ENCODE results near the gene DAO. TPM values are rescaled to one million over a fixed set of nuclear protein-coding genes. Genes with fewer than 3 reads are reported as not detected.

DAO gene
- total and polyA plus RNA-seq, 2 of the 4 experiments (the other 2 are of a cell fraction) = not detected

DNA sequence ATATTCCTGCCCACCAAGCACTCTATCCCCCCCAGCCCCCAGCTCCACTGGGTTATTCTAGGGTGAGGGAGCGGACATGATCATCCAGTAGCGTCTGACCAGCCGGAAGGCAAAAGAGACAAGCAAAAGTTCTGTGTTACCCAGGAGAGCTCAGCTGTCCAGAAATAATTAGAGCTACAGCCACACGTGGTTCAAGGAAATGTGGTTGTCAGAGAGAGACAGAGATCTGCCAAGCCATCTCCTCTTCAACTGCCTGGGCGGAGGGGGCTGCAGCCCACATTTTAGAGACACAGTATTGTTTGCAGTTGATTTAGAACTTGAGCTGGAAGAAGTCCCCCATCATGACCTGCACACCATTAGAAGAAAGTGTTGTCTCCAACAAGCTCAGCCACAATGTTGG is 30.4 kb downstream of the DAO start:
- Histone ChIP-seq H2BK5ac (ENCODE audit: low read depth, low read length, poor library complexity, severe bottlenecking) (no peak overlapping the region), H3K18ac (ENCODE audit: low read depth, low read length) (no peak overlapping the region), H3K27me3 (ENCODE audit: control insufficient read depth, insufficient read depth, low read length) (peaks cover 4% of the 10 kb centered on the region), H3K9me1 (ENCODE audit: insufficient read depth, low read length) (peaks cover 6% of the 10 kb centered on the region; the same call in 1 of the 2 replicates), H2AFZ (replicated peaks; ENCODE audit: low read length, poor library complexity) (no peak overlapping the region), H2BK120ac (ENCODE audit: low read depth, low read length) (no peak overlapping the region), H3K79me1 (ENCODE audit: low read depth in 1 of 2, low read length in 2 of 2) (no peaks in the 10 kb centered on the region), H3K27ac (ENCODE audit: insufficient read depth, low read length) (no peak overlapping the region), H3K4ac (ENCODE audit: low read depth, low read length) (no peak overlapping the region), H4K5ac (ENCODE audit: low read depth, low read length) (no peak overlapping the region), H2AK5ac (ENCODE audit: low read depth, low read length) (no peak overlapping the region), H3K23ac (ENCODE audit: low read depth, low read length) (no peak overlapping the region), H3K36me3 (ENCODE audit: control insufficient read depth, insufficient read depth, low read length) (no peaks in the 10 kb centered on the region), H4K8ac (ENCODE audit: low read depth in 2 of 2, low read length in 2 of 2) (no peak overlapping the region), H3K4me2 (ENCODE audit: low read depth, low read length) (no peak overlapping the region), H2BK20ac (ENCODE audit: low read depth, low read length) (no peak overlapping the region), H4K20me1 (ENCODE audit: insufficient read depth, low read length) (no peaks in the 10 kb centered on the region), H3K4me3 (ENCODE audit: insufficient read depth, low read depth, low read length) (no peak overlapping the region), H3K4me1 (ENCODE audit: control insufficient read depth, insufficient read depth, low read length) (no peaks in the 10 kb centered on the region), H3K14ac (replicated peaks; ENCODE audit: low read depth, low read length) (no peak overlapping the region), H3K9me3 (ENCODE audit: control insufficient read depth, insufficient read depth, low read length) (no peaks in the 10 kb centered on the region; the same call in 1 of the 2 replicates), H2BK15ac (ENCODE audit: low read depth, low read length) (no peak overlapping the region), H3K56ac (ENCODE audit: extremely low read depth, insufficient read depth, low read length) (no peak overlapping the region), H2AK9ac (replicated peaks; ENCODE audit: low read depth, low read length, poor library complexity) (no peak overlapping the region), H4K91ac (ENCODE audit: insufficient read depth, low read depth, low read length) (no peak overlapping the region), H3K9ac (ENCODE audit: low read depth, low read length) (no peak overlapping the region)
- TF ChIP-seq POLR2A (IDR thresholded peaks at IDR 0.05; ENCODE audit: low read depth, low read length) (no peak), FOS (IDR thresholded peaks at IDR 0.05; ENCODE audit: low read depth, low read length) (no peak), SMC3 (IDR thresholded peaks at IDR 0.05; ENCODE audit: low read depth, low read length) (no peak), RCOR1 (IDR thresholded peaks at IDR 0.05; ENCODE audit: insufficient replicate concordance, low read length) (no peak), MAFK (IDR thresholded peaks at IDR 0.05; ENCODE audit: low read depth, low read length) (no peak), MAZ (IDR thresholded peaks at IDR 0.05; ENCODE audit: borderline replicate concordance, low read depth, low read length) (no peak), BHLHE40 (IDR thresholded peaks at IDR 0.05; ENCODE audit: low read depth, low read length) (no peak), CHD1 (IDR thresholded peaks at IDR 0.05; ENCODE audit: low read depth, low read length) (no peak), NFE2L2 (IDR thresholded peaks at IDR 0.05; ENCODE audit: low read depth, low read length) (no peak), CEBPB (IDR thresholded peaks at IDR 0.05; ENCODE audit: low read depth, low read length) (no peak), RFX5 (IDR thresholded peaks at IDR 0.05; ENCODE audit: low read depth, low read length) (no peak), RAD21 (IDR thresholded peaks at IDR 0.05; ENCODE audit: low read length) (no peak)
- TF ChIP-seq, protein P1, sequence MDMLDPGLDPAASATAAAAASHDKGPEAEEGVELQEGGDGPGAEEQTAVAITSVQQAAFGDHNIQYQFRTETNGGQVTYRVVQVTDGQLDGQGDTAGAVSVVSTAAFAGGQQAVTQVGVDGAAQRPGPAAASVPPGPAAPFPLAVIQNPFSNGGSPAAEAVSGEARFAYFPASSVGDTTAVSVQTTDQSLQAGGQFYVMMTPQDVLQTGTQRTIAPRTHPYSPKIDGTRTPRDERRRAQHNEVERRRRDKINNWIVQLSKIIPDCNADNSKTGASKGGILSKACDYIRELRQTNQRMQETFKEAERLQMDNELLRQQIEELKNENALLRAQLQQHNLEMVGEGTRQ (IDR thresholded peaks at IDR 0.05; ENCODE audit: low read depth, low read length) = no peak
- TF ChIP-seq, protein P2, sequence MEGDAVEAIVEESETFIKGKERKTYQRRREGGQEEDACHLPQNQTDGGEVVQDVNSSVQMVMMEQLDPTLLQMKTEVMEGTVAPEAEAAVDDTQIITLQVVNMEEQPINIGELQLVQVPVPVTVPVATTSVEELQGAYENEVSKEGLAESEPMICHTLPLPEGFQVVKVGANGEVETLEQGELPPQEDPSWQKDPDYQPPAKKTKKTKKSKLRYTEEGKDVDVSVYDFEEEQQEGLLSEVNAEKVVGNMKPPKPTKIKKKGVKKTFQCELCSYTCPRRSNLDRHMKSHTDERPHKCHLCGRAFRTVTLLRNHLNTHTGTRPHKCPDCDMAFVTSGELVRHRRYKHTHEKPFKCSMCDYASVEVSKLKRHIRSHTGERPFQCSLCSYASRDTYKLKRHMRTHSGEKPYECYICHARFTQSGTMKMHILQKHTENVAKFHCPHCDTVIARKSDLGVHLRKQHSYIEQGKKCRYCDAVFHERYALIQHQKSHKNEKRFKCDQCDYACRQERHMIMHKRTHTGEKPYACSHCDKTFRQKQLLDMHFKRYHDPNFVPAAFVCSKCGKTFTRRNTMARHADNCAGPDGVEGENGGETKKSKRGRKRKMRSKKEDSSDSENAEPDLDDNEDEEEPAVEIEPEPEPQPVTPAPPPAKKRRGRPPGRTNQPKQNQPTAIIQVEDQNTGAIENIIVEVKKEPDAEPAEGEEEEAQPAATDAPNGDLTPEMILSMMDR (conservative IDR thresholded peaks at IDR 0.05; ENCODE audit: low read depth, low read length) = no peak
- TF ChIP-seq, protein P3, sequence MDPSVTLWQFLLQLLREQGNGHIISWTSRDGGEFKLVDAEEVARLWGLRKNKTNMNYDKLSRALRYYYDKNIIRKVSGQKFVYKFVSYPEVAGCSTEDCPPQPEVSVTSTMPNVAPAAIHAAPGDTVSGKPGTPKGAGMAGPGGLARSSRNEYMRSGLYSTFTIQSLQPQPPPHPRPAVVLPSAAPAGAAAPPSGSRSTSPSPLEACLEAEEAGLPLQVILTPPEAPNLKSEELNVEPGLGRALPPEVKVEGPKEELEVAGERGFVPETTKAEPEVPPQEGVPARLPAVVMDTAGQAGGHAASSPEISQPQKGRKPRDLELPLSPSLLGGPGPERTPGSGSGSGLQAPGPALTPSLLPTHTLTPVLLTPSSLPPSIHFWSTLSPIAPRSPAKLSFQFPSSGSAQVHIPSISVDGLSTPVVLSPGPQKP (IDR thresholded peaks at IDR 0.05; ENCODE audit: borderline replicate concordance, low read depth, low read length) = no peak
- whole genome bisulfite sequencing, 2 experiments (ENCODE audit: extremely low coverage in 2 of 2, insufficient read length in 1 of 2) = no CpG with 5 or more reads among the region's 5 CpGs
- POLR2A ChIA-PET (ENCODE audit: unreplicated experiment) = interaction anchor here (0.6 kb wide), 1 partner anchor 78 kb away, joined by 11 read pairs; no protein-coding TSS in a partner anchor
- CTCF ChIA-PET = no interaction called here
- in situ Hi-C loops (cut with MboI; ENCODE audit: low sequenced_read_pairs) (no loop called here), intact Hi-C loops (cut with micrococcal nuclease) (no loop called here), dilution Hi-C loops (cut with HindIII; ENCODE audit: low sequenced_read_pairs, unreplicated experiment) (no loop called here)
- no peak for DNase-seq
- ATAC-seq (ENCODE audit: low read depth) = no peak
- BruUV-seq (replicated peaks) = no TSS peak

Measured in IMR-90 (cell line).